IMR-90 (cell line): ENCODE measurements around the gene INTS12. TPM values are rescaled to one million over a fixed set of nuclear protein-coding genes. Genes with fewer than 3 reads are reported as not detected.

Experiments used
- ATAC-seq: fragments of 200-7000 bp; cut with Tn5 transposase; 2 replicates; pipeline ENCODE4 v1.9.1; 2020; ENCODE audit warnings: low read depth, mild to moderate bottlenecking, moderate library complexity
- BruUV-seq: library from RNA; stranded (reverse); fragments of 400-500 nt; replicated peaks from 2 replicates; lab custom pipeline; 2021; lab: Mats Ljungman, UMichigan
- CTCF ChIA-PET: fragments of 300-600 bp; formaldehyde crosslinking; extraction: SDS; loops from one replicate; lab custom pipeline; 2021; ENCODE audit warnings: antibody characterized with exemption; lab: Yijun Ruan, JAX
- POLR2A ChIA-PET: fragments of 300-600 bp; sonication (Branson Sonifier 250); formaldehyde crosslinking; loops from one replicate; lab custom pipeline; 2022; ENCODE audit warnings: antibody characterized with exemption; ENCODE audit not compliant: unreplicated experiment; lab: Charles Lee
- DNase-seq: peaks from one replicate; pipeline ENCODE4 v3.0.0; 2013
- H2AFZ ChIP-seq: replicated peaks from 2 replicates; pipeline ENCODE3; 2013; ENCODE audit warnings: low read length, mild to moderate bottlenecking; ENCODE audit not compliant: poor library complexity
- H2AK5ac ChIP-seq: 2 replicates; pipeline ENCODE4 v1.6.1; 2013; ENCODE audit warnings: low read depth, low read length, inconsistent platforms
- H2AK9ac ChIP-seq: replicated peaks from 2 replicates; pipeline ENCODE3; 2013; ENCODE audit warnings: mild to moderate bottlenecking, low read depth, low read length, moderate library complexity; ENCODE audit not compliant: poor library complexity
- H2BK120ac ChIP-seq: 2 replicates; pipeline ENCODE4 v1.6.1; 2013; ENCODE audit warnings: low read depth, low read length, inconsistent platforms
- H2BK15ac ChIP-seq: 3 replicates; pipeline ENCODE4 v1.6.1; 2013; ENCODE audit warnings: low read depth, low read length, inconsistent platforms
- H2BK20ac ChIP-seq: 2 replicates; pipeline ENCODE4 v1.6.1; 2013; ENCODE audit warnings: low read depth, mild to moderate bottlenecking, inconsistent platforms, low read length, moderate library complexity
- H2BK5ac ChIP-seq: 2 replicates; pipeline ENCODE4 v1.6.1; 2013; ENCODE audit warnings: mild to moderate bottlenecking, low read depth, low read length, inconsistent platforms; ENCODE audit not compliant: poor library complexity, severe bottlenecking
- H3K14ac ChIP-seq: replicated peaks from 2 replicates; pipeline ENCODE4 v1.6.1; 2013; ENCODE audit warnings: low read depth, low read length, inconsistent platforms
- H3K18ac ChIP-seq: 2 replicates; pipeline ENCODE4 v1.6.1; 2013; ENCODE audit warnings: low read depth, low read length, control low read depth
- H3K23ac ChIP-seq: 2 replicates; pipeline ENCODE4 v1.6.1; 2013; ENCODE audit warnings: low read depth, low read length, inconsistent platforms
- H3K27ac ChIP-seq: 2 replicates; pipeline ENCODE4 v1.5.1; 2013; ENCODE audit warnings: mild to moderate bottlenecking, control low read depth, low read length; ENCODE audit not compliant: insufficient read depth
- H3K27me3 ChIP-seq: 2 replicates; pipeline ENCODE4 v1.6.1; 2013; ENCODE audit warnings: low read length; ENCODE audit not compliant: control insufficient read depth, insufficient read depth
- H3K36me3 ChIP-seq: 2 replicates; pipeline ENCODE4 v1.6.1; 2013; ENCODE audit warnings: low read length, mixed read lengths; ENCODE audit not compliant: control insufficient read depth, insufficient read depth
- H3K4ac ChIP-seq: 2 replicates; pipeline ENCODE4 v1.6.1; 2013; ENCODE audit warnings: low read depth, low read length, inconsistent platforms
- H3K4me1 ChIP-seq: 2 replicates; pipeline ENCODE4 v1.6.1; 2013; ENCODE audit warnings: low read length, mixed read lengths; ENCODE audit not compliant: control insufficient read depth, insufficient read depth
- H3K4me2 ChIP-seq: 2 replicates; pipeline ENCODE4 v1.6.1; 2013; ENCODE audit warnings: low read depth, mild to moderate bottlenecking, control low read depth, low read length, moderate library complexity
- H3K4me3 ChIP-seq: 2 replicates; pipeline ENCODE4 v1.5.1; 2013; ENCODE audit warnings: low read depth, mild to moderate bottlenecking, control low read depth, low read length, moderate library complexity; ENCODE audit not compliant: insufficient read depth
- H3K56ac ChIP-seq: 2 replicates; pipeline ENCODE4 v1.6.1; 2013; ENCODE audit warnings: low read length, inconsistent platforms; ENCODE audit not compliant: insufficient read depth; ENCODE audit errors: extremely low read depth
- H3K79me1 ChIP-seq, 2 experiments: 2 replicates each; pipeline ENCODE4 v1.6.1; 2013; ENCODE audit warnings: low read length in 2 of 2, inconsistent platforms in 1 of 2, low read depth in 1 of 2
- H3K9ac ChIP-seq: 2 replicates; pipeline ENCODE4 v1.6.1; 2013; ENCODE audit warnings: low read depth, low read length, control low read depth
- H3K9me1 ChIP-seq: 2 replicates; pipeline ENCODE4 v1.6.1; 2013; ENCODE audit warnings: low read length, inconsistent platforms; ENCODE audit not compliant: insufficient read depth
- H3K9me3 ChIP-seq: 2 replicates; pipeline ENCODE4 v1.6.1; 2013; ENCODE audit warnings: low read length; ENCODE audit not compliant: control insufficient read depth, insufficient read depth
- H4K20me1 ChIP-seq: 2 replicates; pipeline ENCODE4 v1.6.1; 2013; ENCODE audit warnings: low read length, inconsistent platforms; ENCODE audit not compliant: insufficient read depth
- H4K5ac ChIP-seq: 2 replicates; pipeline ENCODE4 v1.6.1; 2013; ENCODE audit warnings: mild to moderate bottlenecking, low read depth, low read length, control low read depth
- H4K8ac ChIP-seq, 2 experiments: 2 replicates each; pipeline ENCODE4 v1.6.1; 2013; ENCODE audit warnings: low read depth in 2 of 2, low read length in 2 of 2, control low read depth in 1 of 2, inconsistent platforms in 1 of 2
- H4K91ac ChIP-seq: 2 replicates; pipeline ENCODE4 v1.6.1; 2013; ENCODE audit warnings: low read depth, low read length, inconsistent platforms; ENCODE audit not compliant: insufficient read depth
- CHD1 ChIP-seq: IDR thresholded peaks from 2 replicates; pipeline ENCODE4 v1.6.1; 2012; ENCODE audit warnings: low read depth, low read length, improper control_type of control experiment
- MAZ ChIP-seq: IDR thresholded peaks from 2 replicates; pipeline ENCODE4 v1.6.1; 2012; ENCODE audit warnings: low read depth, mild to moderate bottlenecking, low read length, improper control_type of control experiment, moderate library complexity, borderline replicate concordance
- NFE2L2 ChIP-seq: fragments of 150-350 bp; IDR thresholded peaks from 2 replicates; pipeline ENCODE4 v1.6.1; 2016; ENCODE audit warnings: low read depth, mild to moderate bottlenecking, low read length
- RCOR1 ChIP-seq: IDR thresholded peaks from 2 replicates; pipeline ENCODE4 v1.6.1; 2012; ENCODE audit warnings: mild to moderate bottlenecking, low read length, improper control_type of control experiment; ENCODE audit not compliant: insufficient replicate concordance
- SMC3 ChIP-seq: fragments of 150-350 bp; IDR thresholded peaks from 2 replicates; pipeline ENCODE4 v1.6.1; 2016; ENCODE audit warnings: low read depth, mild to moderate bottlenecking, antibody characterized with exemption, low read length, moderate library complexity
- WGBS, 2 experiments: methylation state at CpG; one replicate each; pipeline versions ENCODE4 v1.1.5 to v1.1.7; 2013; ENCODE audit warnings: missing lambda C conversion rate in 2 of 2; ENCODE audit not compliant: insufficient read length in 1 of 2; ENCODE audit errors: extremely low coverage in 2 of 2; 5-methylcytosine and 5-hydroxymethylcytosine counted together
- dilution Hi-C: fragments of 300-500 bp; cut with HindIII; formaldehyde crosslinking; loops from one replicate; pipeline ENCODE4 v1.14.3; 2018; ENCODE audit warnings: low sequenced_read_pairs; ENCODE audit not compliant: unreplicated experiment
- in situ Hi-C: fragments of 300-500 bp; cut with MboI; formaldehyde crosslinking; loops from 3 replicates; pipeline ENCODE4 v1.14.3; 2019; ENCODE audit warnings: low sequenced_read_pairs, inconsistent platforms, mixed read lengths
- intact Hi-C: fragments of 100-400 bp; cut with micrococcal nuclease; formaldehyde crosslinking; loops from 2 replicates; pipeline ENCODE4 v1.10.0; 2022
- polyA plus RNA-seq, 3 experiments: library from polyadenylated mRNA; depleted of rRNA; stranded (reverse); fragments of >200 nt; gene quantifications; 2 replicates each; pipeline ENCODE4 v1.2.3, GENCODE V29; 2012; ENCODE audit warnings: low replicate concordance in 1 of 3
- total RNA-seq: library from RNA; depleted of rRNA; stranded (reverse); fragments of >200 nt; gene quantifications from 2 replicates; pipeline ENCODE4 v1.2.3, GENCODE V29; 2012

INTS12 gene
- total and polyA plus RNA-seq, 2 of the 4 experiments (the other 2 are of a cell fraction), result 27.5 to 36.0 TPM

- POLR2A ChIA-PET, result no interaction called here
- in situ Hi-C loops, result no loop called here
- no peak overlapping the region for H2AK9ac ChIP-seq
These were observed 43.3 kb upstream of the INTS12 start for GRCh38 chr4:105751718-105752299.

More at GRCh38 chr4:105751718-105752299, 43.3 kb upstream of the INTS12 start:
- H4K20me1 ChIP-seq, result no peaks in the 10 kb centered on the region
- H3K9me3 ChIP-seq, result no peaks in the 10 kb centered on the region
- no peaks in the 10 kb centered on the region; the same call in 1 of the 2 replicates for H3K9me1 ChIP-seq
- TF ChIP-seq RCOR1, result no peak
- no peak for TF ChIP-seq SMC3
- TF ChIP-seq CHD1, result no peak
- no peak for TF ChIP-seq NFE2L2
- TF ChIP-seq MAZ, result no peak
- no peak overlapping the region for H3K9ac ChIP-seq
- H3K36me3 ChIP-seq, result no peaks in the 10 kb centered on the region
- WGBS, 2 experiments, result no CpG with 5 or more reads among the region's 2 CpGs
- no peak overlapping the region for H2BK120ac ChIP-seq
- intact Hi-C loops (no loop called here), dilution Hi-C loops (no loop called here)
- no peak overlapping the region for H3K18ac ChIP-seq
- H3K4me3 ChIP-seq, result no peak overlapping the region
- H3K4me2 ChIP-seq, result no peak overlapping the region
- H2BK15ac ChIP-seq, result no peak overlapping the region
- H3K14ac ChIP-seq, result no peak overlapping the region
- no peak overlapping the region for H4K8ac ChIP-seq
- no peak overlapping the region for H3K23ac ChIP-seq
- no peaks in the 10 kb centered on the region for H3K79me1 ChIP-seq
- no peak overlapping the region for H4K91ac ChIP-seq
- BruUV-seq, result no TSS peak
- no peaks in the 10 kb centered on the region for H3K4me1 ChIP-seq
- H2AFZ ChIP-seq, result no peak overlapping the region
- no peak for DNase-seq
- H4K5ac ChIP-seq, result no peak overlapping the region
- no peak; the same call in 1 of the 2 replicates for ATAC-seq
- H3K56ac ChIP-seq, result no peak overlapping the region
- no peak overlapping the region for H3K4ac ChIP-seq
- no peak overlapping the region for H3K27ac ChIP-seq
- H3K27me3 ChIP-seq, result no peaks in the 10 kb centered on the region
- no peak overlapping the region for H2AK5ac ChIP-seq
- H2BK5ac ChIP-seq, result no peak overlapping the region
- CTCF ChIA-PET, result no interaction called here
- H2BK20ac ChIP-seq, result no peak overlapping the region
